Measurements from ENCODE around the gene TMA7.
"Not testable (repeated sequence)": the region's sequence is repeated elsewhere in the genome, so short reads cannot be mapped to it uniquely, and the experiment has no call there.

TMA7 gene

GRCh38 chr3:48478626-48479555 is 38.8 kb downstream of the TMA7 start:
- intact Hi-C loops (cut with DNase I): no loop called here
- peak in 2 of 10 donors; percentile 48 to 52 for DNase-seq

- DNase-seq: peak in 2 of 10 donors; percentile 24 to 59
- intact Hi-C loops (cut with DNase I): not testable (repeated sequence)
Observed at GRCh38 chr3:48480891-48481290, 40.8 kb downstream of the TMA7 start.

DNA sequence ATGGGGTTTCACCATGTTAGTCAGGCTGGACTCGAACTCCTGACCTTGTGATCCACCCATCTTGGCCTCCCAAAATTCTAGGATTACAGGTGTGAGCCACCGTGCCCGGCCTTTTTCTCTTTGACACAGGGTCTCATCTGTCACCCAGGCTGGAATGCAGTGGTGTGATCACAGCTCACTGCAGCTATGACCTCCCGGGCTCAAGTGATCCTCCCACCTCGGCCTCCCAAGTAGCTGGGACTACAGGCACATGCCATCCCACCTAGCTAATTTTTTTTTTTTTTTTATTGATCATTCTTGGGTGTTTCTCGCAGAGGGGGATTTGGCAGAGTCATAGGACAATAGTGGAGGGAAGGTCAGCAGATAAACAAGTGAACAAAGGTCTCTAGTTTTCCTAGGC is 42.8 kb downstream of the TMA7 start:
- DNase-seq: peak in 1 of 10 donors; percentile 61
- intact Hi-C loops (cut with DNase I): not testable (repeated sequence)

DNA sequence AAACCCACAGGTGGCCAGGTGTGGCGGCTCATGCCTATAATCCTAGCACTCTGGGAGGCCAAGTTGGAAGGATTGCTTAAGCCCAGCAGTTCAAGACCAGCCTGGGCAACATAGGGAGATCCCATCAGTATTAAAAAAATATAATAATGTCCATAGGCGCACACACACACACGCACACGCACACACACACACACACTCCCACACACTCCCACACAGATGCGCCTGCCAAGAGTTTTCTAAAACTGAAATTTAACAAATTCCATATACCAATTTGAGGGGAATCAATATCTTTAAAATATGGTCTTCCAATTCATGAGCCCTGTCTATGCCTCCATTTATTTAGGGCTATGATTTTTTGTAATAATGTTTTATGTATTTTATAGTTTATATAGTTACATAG is 46.9 kb downstream of the TMA7 start:
- no peak for DNase-seq
- intact Hi-C loops (cut with DNase I): no loop called here

DNA sequence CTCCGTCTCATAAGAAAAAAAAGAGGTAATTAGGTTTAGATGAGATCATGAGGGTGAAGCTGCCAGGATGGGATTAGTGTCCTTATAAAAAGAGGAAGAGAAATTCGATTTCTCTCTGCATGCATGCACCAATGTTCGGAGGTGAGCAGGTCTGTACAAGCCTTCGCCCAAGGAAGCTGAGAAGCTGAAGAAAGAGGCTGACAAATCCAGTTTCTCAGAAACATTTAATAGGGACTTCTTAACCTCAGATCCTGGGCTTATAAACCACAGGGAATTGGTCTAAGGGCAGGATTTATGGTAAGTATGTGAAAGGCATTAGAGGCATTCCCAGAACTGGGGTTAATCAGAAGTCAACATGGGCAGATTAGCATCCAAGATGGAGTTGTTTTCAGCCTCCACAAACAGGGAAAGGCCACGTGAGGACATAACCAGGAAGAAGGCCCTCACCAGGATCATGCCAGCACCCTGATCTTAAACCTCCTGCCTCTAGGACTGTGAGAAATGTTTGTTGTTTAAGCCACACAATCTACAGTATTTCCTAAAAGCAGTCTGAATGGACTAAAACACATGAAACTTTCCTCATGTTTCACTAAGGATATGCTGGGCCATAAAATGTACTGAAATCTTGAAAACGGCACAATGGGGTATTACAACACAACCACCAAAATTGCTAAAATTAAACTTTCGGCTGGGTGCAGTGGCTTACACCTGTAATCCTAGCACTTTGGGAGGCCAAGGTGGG is 52.6 kb downstream of the TMA7 start:
- intact Hi-C loops (cut with DNase I): no loop called here
- peak in 1 of 10 donors; percentile 14 for DNase-seq

- intact Hi-C loops (cut with DNase I): no loop called here
- DNase-seq: peak in 3 of 10 donors; percentile 26 to 83 (median 33)
Observed at GRCh38 chr3:48493203-48493501, 53.1 kb downstream of the TMA7 start.

All from posterior cingulate gyrus (tissue), 11 donors.